M059J (cell line): Measurements from ENCODE around the gene C16orf46. TPM values are rescaled to one million over a fixed set of nuclear protein-coding genes. Genes with fewer than 3 reads are reported as not detected.

Experiments used
- DNase-seq: peaks from one replicate; pipeline ENCODE4 v3.0.0-alpha.2; 2012; ENCODE audit warnings: low read depth
- total RNA-seq: library from RNA; depleted of rRNA; stranded (reverse); fragments of >200 nt; shearing (Covaris generic); gene quantifications from 2 replicates; pipeline ENCODE4 v1.2.3, GENCODE V29; 2014; rRNA removed

Gene C16orf46
- total RNA-seq, 1 experiment from 2014 or later, result 1.4 TPM

DNA sequence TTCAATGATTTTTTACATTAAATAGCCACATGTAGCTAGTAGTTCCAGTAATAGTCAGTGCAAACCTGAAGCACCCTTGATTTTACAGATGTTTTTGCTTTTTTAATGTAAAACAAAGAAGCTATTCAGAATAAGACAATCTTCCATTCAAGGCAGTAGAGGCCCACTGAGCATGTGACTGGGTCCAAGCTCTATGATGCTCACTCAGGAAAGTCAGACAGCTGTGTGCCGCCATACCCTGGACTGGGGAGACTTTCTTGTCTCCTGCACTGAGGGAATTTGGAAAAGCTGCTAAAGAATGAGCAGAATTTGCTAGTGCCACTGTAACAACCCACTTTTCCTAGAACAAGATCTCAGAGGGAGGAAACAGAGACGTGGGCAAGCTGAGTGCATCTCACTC is 58.5 kb downstream of the C16orf46 start:
- no peak for DNase-seq

DNA sequence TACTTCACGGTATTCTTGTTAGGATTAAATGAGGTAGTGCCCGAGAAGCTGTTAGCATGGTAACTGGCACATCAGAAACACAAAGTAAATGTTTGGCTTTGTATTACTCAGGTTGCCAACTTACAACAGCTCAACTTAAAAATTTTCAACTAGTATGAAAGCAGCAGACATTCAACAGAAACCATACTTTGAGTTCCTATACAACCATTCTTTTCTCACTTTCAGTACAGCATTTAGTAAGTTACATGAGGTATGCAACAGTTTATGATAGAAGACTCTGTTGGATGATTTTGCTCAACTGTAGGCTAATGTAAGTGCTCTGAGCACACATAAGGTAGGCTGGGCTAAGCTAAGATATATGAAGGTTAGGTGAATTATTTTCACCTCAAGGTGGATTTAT is 62.4 kb downstream of the C16orf46 start:
- no peak for DNase-seq

DNA sequence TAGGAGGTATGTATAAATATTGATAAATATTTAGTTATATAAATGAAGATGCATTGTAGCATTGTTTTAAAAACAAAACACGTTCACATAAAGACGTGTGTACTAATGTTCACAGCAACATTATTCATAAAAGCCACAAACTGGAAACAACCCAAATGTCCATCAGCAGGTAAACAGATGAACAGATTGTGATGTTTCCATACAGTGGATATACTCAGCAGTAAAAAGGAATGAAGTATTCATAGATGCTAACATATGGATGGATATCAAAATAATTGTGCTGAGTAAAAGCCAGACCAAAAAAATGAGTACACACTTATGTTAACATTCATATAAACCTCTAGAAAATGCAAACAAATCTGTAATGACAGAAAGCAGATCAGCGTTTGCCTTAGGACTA is 64.1 kb downstream of the C16orf46 start:
- no peak for DNase-seq

Other genes with a start within 250 kb of the C16orf46 start
- 144 and 150 TPM in 2 replicates for gene CMC2, start 70.4 kb downstream of the C16orf46 start, total RNA-seq
- 112 and 210 TPM in 2 replicates for gene CENPN, start 70.0 kb downstream of the C16orf46 start, total RNA-seq
- 39.9 and 55.6 TPM in 2 replicates for gene ATMIN, start 41.4 kb downstream of the C16orf46 start, total RNA-seq
- gene GCSH, start 19.2 kb upstream of the C16orf46 start, total RNA-seq, result 22.8 and 36.4 TPM in 2 replicates
- 0.10 TPM in 1 of 2 replicates, not detected in the other for gene BCO1, start 161.5 kb upstream of the C16orf46 start, total RNA-seq
- gene GAN, start 237.7 kb upstream of the C16orf46 start, total RNA-seq, result 2.4 and 6.6 TPM in 2 replicates